Left colon (tissue), 2 donors: ENCODE results near the gene TNS3. TPM values are rescaled to one million over a fixed set of nuclear protein-coding genes. Genes with fewer than 3 reads are reported as not detected.
"Not testable (repeated sequence)": the region's sequence is repeated elsewhere in the genome, so short reads cannot be mapped to it uniquely, and the experiment has no call there.

Source experiments
- ATAC-seq: fragments of 200-7000 bp; cut with Tn5 transposase; one replicate; pipeline ENCODE4 v1.9.1; 2020; ENCODE audit warnings: mild to moderate bottlenecking, moderate library complexity
- DNase-seq, 2 donors: peaks; one replicate each; pipeline ENCODE4 v3.0.0-alpha.2; 2020
- intact Hi-C, 2 donors: fragments of 100-400 bp; cut with DNase I in 1 of 2; cut with micrococcal nuclease in 1 of 2; formaldehyde crosslinking; loops; one replicate each; pipeline versions ENCODE4 v1.11.2 to v1.14.0; 2022; cut with DNase I, micrococcal nuclease
- total RNA-seq, 2 donors: library from RNA; stranded (reverse); fragmentation: NEBNext Ultra II Directional; extraction: Animal tissue kit (Norgen Biotek cat#: 25700); gene quantifications; one replicate each; pipeline ENCODE4 v1.2.1, GENCODE V29; 2021
- donor health status: DM: no; HTN: no; CAD: no.
- donor health status: DM: yes; HTN: yes; CAD: no.

Gene TNS3
- total RNA-seq, 2 donors from 2014 or later, result 56.9 to 62.3 TPM

DNA sequence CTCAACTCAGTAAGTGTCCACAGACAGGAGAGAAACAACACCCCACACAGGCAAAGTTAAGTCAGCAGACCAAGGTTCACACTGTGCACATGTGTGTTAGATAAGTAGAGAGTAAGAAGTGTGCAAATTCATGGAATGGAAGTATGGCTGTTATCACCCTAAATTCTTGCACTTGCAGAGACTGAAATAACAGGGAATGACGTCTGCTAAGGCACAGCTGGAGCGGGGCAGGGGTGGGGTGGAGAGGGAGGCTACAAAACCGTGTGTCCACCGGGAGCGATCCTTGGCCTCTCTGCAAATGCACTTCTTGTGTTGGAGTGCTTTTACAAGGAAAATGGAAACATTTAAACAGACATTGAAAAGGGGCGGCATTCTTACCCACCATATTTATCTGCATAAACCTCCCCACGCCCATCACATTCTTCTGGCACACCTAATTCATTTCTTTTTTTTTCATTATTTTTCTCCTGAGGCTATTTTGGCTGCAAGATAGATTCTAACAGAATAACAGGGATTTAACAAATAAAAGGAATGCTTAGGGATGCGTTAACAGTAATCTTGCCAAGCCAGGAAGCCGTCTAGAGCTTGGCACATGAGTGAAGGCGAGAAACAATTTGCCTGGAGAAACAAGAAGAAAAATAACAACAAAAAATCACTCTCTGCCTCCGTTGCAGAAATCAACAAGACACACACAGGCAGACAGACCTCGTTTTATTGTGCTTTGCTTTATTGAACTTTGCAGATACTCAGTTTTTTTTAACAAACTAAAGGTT, 30.1 kb downstream of the TNS3 start:
- ATAC-seq (no peak), DNase-seq (no peak)
- intact Hi-C loops, result loop anchor here in 1 of 2 donors (10.0 kb wide), 1 partner anchor 287 kb away; no protein-coding TSS in a partner anchor

DNA sequence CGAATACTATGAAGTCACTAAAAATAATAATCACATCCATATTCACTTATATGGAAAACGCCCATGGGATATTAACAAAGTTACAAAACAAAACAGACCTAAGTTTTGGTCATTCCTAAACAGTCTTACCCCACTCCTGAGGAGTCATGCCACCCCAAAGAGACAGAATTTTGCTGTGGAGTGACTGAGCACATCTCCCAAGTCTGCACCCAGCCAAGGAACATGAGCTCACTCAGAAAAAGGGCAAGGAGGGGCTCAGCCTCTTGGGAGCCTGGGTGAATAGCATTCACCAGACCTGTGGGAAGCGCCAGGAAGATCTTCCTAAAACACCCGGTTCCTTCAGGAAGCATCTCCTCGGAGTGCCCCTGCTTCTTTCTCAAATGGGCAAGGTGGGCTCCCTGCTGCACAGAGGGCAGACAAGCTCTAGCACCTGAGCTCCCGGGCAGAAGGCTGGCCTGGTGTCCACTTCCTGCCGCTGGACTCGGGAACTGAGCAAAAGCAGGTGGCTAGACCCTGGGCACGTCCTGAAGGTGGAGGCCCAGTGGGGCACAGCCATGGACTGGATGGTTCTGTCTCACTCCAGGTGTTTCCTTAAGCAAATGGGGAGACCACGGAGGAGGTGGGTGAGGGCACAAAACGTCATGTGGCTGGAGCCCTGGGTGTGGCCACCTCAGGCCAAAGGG, 31.0 kb downstream of the TNS3 start:
- DNase-seq, result no peak
- ATAC-seq, result no peak
- intact Hi-C loops, result loop anchor here in 1 of 2 donors (10.0 kb wide), 1 partner anchor 286 kb away; no protein-coding TSS in a partner anchor

DNA sequence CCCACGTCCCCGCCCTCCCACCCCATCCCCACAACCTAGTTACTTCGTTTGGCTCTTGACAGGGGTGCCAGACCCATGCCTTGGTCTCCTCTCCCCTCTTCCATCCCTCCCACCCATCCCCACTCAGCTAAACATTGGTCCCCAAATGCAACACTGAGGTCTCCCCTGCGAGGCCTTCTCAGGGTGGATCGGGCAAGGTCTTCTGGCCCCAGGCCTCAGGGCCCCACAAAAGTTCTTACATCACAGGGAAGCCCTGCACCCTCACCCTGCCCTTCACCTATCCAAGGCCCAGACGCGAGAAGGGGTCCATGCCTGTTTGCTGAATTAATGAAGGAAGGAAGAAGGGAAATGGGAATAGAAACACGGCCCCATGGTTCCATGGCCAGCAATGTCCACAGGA, 32.0 kb downstream of the TNS3 start:
- intact Hi-C loops, result loop anchor here in 1 of 2 donors (10.0 kb wide), 1 partner anchor 285 kb away; no protein-coding TSS in a partner anchor
- ATAC-seq, result no peak
- DNase-seq, result no peak

DNA sequence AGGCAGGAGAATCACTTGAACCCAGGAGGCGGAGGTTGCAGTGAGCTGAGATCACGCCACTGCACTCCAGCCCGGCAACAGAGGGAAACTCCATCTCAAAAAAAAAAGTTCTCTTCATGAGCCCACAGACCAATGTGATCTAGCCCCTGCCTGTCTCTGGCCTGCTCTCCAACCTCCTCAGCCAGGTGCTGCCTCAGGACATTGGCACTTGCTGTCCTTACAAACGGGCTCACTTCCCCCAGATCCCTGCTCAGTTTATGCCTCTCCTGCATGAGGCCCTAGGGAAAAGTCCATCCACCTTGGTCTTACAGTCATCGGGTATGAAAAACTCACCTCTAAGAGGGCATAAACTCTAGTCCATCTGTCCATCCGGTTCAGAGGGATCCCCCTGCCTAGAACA, 32.5 kb downstream of the TNS3 start:
- ATAC-seq (no peak), DNase-seq (no peak)
- intact Hi-C loops, result no loop called here

DNA sequence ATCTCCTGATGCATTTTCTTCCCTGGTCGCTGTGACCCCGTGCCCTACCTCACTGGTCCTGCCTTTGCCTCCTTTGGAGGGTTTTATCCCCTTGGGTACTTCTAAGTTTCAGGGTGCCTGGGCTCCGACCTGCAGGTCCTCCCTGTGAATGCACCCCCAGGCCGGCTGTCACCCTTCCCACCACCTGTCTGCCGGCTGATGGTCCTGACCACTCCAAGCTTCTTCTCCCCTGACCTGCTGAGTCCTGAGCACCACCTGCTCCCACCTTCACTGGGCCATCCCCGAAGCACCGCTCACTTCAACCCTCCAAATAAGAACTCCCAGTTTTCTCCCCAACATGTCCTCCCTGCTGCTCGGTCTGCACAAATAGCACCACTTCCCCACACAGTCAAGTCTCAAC, 33.4 kb downstream of the TNS3 start:
- DNase-seq (no peak), ATAC-seq (no peak)
- intact Hi-C loops, result no loop called here

DNA sequence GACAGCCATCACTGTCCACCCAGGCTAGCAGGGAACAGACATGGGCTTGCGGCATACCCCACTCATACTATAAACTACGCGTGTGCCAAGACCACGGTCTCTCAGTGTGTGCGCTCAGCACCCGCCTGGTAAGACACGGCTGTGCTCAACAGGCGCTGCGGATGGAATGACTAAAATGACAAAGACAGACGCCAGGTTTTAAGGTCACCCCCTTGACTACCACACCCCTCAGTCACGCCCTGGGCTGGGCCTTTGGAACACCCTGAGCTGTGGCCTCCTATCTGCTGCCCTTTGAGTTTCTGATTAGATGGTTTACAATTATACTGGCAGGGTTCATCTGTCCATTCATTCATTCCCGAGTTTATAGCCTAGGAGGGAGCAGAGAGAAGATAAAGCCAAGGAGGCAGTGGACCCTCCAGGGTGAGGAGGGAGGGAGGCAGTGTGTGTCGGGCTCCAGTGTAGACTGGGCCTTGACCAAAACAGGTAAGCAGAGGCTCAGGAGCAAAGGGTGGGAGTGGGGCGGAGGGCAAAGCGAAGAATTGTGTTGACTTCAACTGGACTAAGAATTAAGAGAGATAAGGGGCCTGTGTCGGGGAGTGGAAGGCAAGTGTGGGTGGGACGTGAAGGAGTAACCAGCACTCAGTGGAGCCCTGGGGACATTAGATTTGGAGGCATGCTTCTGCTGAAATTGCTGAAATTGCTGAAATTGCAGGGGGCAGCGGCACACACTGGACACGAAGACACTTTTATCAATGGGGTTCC, 35.0 kb downstream of the TNS3 start:
- intact Hi-C loops, result no loop called here
- DNase-seq (peak; percentile 85 to 87), ATAC-seq (peak; percentile 94)

DNA sequence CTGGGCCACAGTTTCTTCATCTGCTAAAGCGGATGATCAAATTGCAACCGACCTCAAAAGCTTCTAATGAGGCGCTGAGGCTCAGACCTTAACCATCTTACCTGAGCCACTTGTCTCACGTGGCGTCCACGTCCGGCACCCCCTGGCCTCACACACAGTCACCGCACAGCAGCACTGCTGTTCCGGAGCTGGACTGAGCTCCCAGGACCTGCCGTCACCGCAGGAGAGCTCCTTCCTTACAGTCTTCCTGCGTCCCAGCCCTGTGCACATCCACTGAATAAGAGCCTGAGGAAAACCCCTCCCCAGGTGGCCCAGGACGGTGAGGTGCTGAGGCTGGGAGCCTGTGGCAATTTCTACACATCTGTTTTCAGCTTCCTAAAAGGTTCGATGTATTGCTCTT, 35.7 kb downstream of the TNS3 start:
- no peak for ATAC-seq
- intact Hi-C loops, result no loop called here
- DNase-seq, result no peak

DNA sequence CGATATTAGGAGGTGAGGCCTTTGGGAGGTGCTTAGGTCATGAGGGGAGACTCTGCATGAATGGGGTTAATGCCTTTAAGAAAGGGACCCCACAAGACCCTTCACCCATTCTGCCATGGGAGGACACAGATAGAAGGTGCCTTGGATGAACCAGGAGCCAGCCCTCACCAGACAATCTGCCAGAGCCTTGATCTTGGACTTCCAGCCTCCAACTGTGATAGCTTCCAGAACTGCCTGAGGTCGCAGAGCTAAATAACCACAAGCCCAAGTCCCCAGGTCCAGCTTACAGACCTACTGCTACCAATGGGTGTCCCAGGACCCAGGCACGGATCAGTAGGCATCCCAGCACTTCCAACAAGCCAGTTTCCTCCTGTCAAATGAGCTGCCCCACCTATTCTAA, 37.5 kb downstream of the TNS3 start:
- intact Hi-C loops, result no loop called here
- DNase-seq, result no peak
- no peak for ATAC-seq

DNA sequence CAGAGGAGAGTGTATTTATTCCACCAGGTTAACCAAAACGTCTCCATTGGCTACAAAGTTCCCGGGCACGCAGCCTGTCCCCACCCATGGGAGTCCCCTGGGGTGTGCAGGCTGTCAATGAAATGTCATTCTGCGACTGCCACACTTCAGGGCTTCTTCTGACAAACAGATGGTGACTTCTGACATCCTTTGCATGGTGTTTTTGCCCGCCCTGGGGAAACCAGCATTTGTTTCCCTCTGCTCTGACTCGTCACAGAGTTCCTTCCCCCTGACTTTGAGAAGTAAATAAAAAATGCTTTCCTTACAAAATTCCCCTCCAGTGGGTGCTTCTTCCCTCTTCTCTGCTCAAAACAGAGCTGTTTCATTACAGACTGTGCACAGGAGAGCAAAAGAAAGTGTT, 38.2 kb downstream of the TNS3 start:
- ATAC-seq (no peak), DNase-seq (no peak)
- intact Hi-C loops, result no loop called here

DNA sequence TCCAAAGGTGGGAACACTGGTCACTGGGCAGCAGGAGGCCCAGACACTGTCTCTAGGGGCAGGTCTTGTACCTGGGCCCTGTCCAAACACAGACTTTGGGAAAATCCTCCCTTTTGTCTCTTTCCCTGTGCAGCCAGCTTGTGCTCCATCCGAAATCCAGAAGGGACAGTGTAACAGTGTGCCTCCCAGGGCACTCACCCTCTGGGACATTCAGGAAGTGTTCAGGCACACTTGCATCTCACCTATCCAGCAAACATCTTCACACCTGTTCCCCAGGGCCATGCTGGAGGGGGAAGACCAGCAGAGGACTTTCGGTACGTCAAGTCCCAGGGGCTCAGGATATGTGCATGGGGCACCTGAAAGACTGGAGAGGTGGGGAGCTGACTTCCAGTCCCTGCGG, 38.9 kb downstream of the TNS3 start:
- DNase-seq (no peak), ATAC-seq (no peak)
- intact Hi-C loops, result no loop called here

DNA sequence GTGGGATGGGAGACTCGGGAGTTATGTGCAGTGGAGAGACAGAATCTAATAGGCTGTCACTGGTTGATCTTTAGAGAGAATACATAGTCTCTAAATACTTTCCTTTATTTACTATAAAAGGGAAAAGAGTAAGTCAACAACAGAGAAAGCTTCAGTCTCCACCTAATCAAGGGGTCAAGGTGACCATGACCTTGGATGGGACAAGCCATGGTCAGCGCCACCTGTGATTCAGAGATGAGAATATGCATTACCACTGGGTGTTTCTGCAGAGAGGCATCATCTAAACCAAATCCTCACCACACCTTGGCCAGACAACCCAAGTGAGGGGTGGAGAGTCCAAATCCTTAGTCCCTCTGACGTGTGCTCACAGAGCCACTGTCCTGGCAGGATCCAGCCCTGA, 39.9 kb downstream of the TNS3 start:
- DNase-seq (no peak), ATAC-seq (no peak)
- intact Hi-C loops, result no loop called here

DNA sequence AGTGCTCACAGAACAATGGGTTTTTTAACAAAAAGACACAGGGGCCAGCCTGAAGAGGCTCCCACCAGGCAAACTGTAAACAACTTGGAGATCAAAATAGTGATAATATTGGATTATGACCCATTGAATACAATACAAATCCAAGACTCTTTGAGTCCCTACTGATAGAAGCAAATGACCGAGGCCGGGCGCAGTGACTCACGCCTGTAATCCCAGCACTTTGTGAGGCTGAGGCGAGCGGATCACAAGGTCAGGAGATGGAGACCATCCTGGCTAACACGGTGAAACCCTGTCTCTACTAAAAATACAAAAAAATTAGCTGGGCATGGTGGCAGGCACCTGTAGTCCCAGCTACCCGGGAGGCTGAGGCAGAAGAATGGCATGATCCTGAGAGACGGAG, 40.4 kb downstream of the TNS3 start:
- DNase-seq, ATAC-seq, intact Hi-C loops: not testable (repeated sequence)

DNA sequence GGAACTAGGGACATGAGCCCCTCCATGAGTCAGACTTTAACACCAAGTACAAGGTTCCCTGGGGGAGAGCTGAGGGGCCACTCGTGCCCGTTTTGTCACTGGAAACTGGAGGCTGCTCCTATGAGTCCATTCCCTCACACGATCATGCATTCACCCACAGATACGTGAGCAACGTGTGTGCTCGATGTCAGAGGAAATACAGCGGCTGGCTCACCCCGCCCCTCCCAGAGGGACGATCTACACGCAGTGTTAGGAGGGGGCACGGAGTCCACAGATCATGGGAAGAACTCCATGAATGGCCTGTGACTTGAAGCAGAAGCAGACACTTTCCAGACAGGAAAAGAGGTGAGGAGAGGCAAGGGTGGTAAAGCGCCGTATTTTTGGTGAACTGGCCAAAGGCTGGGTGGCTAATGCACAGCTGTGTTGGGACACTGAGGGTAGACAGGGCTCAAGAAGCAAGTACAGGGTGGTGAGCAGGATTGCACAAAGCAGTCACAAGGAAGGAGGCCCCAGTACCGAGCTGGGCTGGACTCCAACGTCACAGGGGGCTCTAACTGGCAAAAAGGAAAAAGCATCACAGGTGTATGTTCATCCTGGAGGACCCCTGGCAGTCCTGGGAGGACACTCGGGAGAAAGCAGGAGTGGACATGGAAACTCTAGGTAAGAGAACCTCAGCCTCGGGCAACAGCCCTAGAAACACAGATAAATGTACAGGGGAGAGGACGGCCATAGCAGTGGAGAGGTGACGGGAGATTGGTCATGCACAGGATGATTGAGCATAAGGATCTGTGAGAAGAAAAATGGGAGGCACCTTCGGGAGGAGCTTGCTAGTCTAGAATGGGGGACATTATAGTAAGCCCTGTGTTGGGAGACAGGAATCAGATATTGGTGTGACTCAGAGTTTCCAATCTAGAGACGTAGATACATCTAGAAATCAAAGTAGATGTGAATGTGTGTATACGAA, 41.2 kb downstream of the TNS3 start:
- DNase-seq, result no peak
- ATAC-seq, result no peak
- intact Hi-C loops, result no loop called here

DNA sequence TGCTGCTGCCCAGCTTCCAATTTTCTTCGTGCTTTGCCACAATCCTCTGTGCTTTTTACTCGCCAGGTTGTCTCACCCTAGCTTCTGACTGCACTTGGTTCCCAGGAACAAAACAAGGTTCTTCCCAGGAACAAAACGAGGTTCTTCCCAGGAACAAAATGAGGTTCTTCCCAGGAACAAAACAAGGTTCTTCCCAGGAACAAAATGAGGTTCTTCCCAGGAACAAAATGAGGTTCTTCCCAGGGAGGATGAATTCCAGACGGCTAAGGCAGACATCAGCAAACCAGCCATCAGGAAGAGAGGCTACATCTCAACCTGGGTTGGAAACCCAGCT, 41.9 kb downstream of the TNS3 start:
- DNase-seq (no peak), ATAC-seq (no peak)
- intact Hi-C loops, result no loop called here

DNA sequence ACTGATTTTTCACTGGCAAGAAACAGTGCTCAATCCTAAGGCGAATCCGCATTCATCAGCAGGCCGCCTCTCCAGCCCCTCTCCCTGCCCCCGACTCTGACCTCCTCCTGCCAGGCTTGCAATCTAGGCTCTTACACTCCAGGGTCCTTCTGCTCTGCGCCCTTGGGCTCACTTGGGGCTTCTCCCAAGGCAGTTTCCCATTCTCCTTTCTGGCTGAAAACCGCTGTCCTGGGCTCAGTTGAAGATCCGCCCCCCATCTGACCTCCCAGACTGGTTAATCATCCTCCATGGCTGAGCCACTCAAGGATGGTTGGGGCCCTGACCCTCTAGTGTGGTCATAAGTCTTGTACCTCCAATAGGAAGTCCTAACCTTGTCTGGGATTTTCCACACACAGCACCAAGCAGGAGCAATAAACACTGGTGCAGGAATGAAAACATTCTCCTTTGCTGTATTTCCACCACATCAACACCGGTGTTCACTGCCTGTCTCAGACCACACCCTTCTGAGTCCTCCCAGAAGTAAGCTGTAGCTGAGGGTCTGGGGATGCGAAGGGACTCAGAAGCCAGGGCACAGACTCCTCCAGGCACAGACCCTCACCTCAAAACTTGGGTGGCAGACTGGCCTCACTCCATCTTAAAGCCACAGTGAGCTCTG, 42.4 kb downstream of the TNS3 start:
- intact Hi-C loops, result no loop called here
- peak; percentile 30 for ATAC-seq
- no peak for DNase-seq

DNA sequence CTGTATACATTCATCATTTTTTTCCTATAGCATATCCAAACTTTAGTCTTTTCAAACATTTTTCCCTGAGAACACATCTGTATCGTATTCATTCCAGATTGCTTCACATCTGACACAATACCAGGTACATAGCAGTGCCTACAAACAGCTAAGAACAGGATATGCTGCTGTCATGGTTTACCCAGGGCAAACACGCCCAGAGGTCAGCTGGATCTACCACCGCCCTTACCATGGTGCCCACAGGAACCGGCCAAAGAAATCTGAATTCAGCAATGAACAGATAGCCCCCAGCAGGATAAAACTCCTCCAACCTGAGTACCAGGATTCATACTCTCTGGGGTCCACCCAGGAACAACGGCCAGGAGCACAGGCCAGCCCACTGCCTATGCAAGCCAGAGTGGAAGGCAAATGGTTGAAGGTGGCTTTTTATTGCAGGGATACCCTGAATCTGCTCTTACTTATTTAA, 43.0 kb downstream of the TNS3 start:
- intact Hi-C loops, result no loop called here
- peak; percentile 80 for ATAC-seq
- DNase-seq, result peak in 1 of 2 donors; percentile 46

DNA sequence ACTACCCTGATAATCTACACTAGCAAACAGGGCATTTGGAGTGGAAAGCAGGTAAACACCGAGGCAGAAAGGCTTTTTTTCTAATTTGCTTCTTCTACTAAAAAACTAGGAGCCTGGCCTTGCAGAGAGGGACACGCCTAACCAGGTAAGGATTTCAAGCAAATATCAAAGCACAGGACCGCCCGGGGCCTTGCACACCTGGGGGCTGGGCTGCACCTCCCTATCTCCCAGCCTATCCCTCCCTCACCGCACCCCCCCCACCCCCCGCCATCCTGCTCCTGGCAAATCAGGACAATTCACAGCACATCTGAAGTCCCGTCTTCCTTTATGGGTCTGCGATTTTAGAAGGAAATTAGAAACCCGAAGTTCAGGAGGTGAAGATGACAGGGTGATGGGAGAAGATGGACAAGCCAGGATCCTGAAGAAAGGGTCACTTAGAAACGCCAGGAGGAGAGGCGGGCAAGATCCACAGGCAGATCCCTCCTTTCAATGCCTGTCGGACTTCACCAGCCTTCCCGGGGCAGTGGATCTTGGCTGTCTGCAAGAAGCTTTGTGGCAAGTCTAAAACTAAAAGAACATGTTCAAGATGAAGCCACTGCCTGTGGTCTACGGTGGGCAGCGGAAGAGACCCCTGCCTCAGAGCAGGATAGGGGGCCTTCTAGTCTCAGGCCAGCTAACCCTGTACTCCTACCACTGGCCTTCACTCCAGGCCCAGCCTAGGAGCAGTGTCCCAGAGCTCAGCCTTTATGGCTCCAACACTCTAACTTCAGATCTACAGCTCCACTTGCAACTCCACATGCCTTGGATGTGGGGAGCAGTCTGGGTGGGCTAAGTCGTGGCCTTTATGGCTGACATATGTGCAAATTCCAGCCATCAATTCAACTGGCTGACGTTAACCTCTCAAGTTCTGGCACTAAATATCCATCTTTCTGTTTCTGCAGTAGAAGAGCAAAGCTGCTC, 43.9 kb downstream of the TNS3 start:
- no peak for DNase-seq
- peak; percentile 17 for ATAC-seq
- intact Hi-C loops, result no loop called here
